GM21717 (cell line): ENCODE data around the gene DNAJC4.

Experiments
- ATAC-seq: cut with Tn5 transposase; IDR thresholded peaks from one replicate; pipeline ENCODE4 v1.9.1; 2021; ENCODE audit warnings: mild to moderate bottlenecking, moderate library complexity; ENCODE audit not compliant: unreplicated experiment

DNAJC4 gene

DNA sequence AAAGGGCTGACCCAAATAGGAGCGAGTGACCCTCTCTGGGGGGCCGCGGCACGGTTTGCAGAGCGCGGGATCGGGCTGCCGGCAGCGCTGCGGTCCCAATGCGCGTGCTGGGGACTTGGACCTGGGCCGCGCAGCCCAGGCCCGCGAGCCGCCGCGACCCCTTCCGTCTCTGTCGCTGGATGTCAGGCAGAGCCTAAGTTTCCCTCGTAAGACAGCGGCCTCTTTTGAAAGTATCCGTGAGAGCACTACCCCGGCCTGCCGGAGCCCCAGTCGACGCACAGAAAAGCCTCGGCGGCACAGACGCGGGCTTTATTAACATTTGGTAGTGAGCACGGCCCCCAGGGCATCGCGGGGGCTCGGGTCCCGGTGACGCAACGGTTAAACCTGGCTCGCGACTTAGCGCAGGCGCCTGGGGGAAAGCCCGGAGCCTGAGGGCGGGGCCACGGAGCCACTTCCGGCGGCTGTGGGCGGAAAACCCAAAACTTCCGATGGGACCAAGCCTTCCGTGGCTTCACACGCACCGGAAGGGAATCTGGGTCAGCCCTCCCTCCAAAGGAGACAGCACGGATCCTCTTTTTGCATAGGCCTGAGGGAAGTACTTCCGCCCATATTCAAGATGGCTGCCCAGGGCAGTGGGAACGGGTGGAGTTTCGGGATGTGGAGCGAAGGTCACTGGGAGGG is 39.3 kb downstream of the DNAJC4 start:
- peak; percentile 55 for ATAC-seq

DNA sequence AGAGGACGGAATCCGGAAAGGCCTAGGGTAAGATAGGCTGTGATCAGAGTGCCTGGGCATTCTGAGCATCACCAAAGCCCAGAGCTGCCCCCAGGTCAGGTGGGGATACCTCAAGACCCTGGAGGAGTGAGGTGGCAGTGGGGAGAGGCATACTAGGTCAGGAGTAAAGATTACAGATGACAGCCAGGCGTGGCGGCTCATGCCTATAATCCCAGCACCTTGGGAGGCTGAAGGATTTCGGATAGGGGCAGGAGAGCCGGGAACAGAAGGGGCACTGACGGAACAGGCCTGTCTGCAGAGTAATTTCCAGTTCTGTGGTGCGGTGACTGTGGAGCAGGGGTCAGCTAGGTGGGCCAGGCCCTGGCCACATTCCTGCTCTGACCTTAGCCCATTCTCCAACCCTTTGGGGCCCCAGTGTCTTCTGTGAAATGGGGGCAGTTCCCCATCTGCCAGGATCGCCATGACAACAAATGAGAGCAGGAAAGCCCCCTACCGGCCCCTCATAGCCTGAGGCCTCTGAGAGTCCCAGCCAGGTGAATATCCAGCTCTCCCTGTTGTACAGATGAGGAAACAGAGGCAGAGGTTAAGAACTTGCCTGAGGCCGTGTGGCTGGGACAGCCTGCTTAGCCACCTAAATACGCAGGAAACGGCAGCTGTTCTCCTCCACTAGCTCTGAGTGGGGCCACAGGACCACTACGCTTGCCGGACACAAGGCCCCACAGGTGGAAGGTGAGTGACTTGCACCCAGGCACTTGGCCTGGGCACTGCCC is 44.9 kb downstream of the DNAJC4 start:
- no peak for ATAC-seq

DNA sequence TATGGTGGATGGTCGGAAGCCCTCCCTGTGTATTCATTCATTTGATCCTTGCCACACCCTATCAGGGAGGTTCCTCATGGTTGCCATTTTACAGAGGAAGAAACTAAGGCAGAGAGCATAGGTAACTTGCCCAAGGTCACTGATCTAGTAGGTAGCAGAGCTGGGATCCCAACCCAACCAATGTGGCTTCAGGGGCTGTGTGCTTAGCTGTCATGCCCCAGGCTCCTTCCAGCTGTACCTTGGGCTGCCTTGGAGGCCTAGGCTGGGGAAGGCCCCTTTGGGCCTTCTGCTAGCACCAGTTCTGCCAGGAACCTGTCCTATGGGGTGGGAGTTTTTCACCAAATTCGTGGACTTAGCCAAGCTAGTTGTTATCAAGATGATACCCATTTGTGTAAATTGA is 45.5 kb downstream of the DNAJC4 start:
- ATAC-seq = no peak

GRCh38 chr11:64276653-64277431 is 46.5 kb downstream of the DNAJC4 start:
- ATAC-seq = no peak

DNA sequence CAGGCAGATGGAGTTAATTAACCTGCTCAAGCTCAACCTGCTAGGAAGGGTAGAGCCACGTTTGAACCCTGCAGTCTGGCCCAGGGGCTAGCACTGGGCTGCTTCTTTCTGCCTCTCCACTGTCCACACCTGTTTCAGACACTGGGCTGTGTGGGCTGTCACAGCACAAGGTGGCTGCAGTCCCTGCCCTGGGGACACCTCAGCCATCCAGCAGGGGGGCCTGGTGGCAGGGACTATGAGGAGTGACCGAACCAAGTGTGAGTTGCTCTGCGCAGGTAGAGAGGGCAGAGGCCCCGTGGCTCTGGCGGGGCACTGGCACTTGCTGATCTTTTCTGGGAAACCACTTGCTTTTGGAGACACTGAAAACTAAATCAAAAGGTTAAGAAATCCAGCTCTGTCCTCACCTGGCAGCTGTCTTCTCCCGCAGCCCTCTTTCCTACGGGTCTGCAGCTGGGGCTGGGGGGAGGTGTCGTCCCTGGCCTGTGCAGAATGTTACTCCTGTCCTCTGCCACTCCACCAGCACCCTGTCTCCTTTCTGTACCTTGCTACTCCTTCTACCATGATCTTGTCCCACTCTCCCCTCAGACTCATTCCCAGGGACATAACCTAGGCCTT is 48.3 kb downstream of the DNAJC4 start:
- ATAC-seq = no peak

- ATAC-seq = no peak
These were observed 51.8 kb downstream of the DNAJC4 start for GRCh38 chr11:64281957-64282770.

GRCh38 chr11:64283092-64283491 is 52.7 kb downstream of the DNAJC4 start:
- no peak for ATAC-seq
